SK-N-SH (cell line): ENCODE measurements around the gene OPCML. TPM values are rescaled to one million over a fixed set of nuclear protein-coding genes. Genes with fewer than 3 reads are reported as not detected.

Experiments used
- CTCF ChIA-PET: fragments of 300-600, 350-600 bp; formaldehyde crosslinking; extraction: SDS; loops from one replicate; lab custom pipeline; 2021; lab: Yijun Ruan, JAX
- POLR2A ChIA-PET: fragments of 350-600 bp; sonication (Branson Sonifier 250); formaldehyde crosslinking; extraction: SDS; loops from one replicate; lab custom pipeline; 2020; ENCODE audit warnings: antibody characterized with exemption, inconsistent platforms; lab: Yijun Ruan, JAX
- DNase-seq: peaks from one replicate; pipeline ENCODE4 v3.0.0; 2012
- H2AFZ ChIP-seq: fragments of 200-600 bp; sonication (generic); 2 replicates; pipeline ENCODE4 v1.8.1; 2016; ENCODE audit warnings: antibody characterized with exemption, mild to moderate bottlenecking, low read depth
- H3F3A ChIP-seq: fragments of 200-600 bp; sonication (generic); replicated peaks from 2 replicates; pipeline ENCODE3; 2016; ENCODE audit warnings: antibody characterized with exemption, mild to moderate bottlenecking; ENCODE audit not compliant: insufficient read depth
- H3K27ac ChIP-seq, 2 experiments: fragments of 200-500 bp in 1 of 2; fragments of 200-600 bp in 1 of 2; sonication (Bioruptor generic) in 1 of 2; sonication (generic), shearing (Covaris generic) in 1 of 2; 2 replicates each; pipeline versions ENCODE4 v1.5.1 to v1.6.1; 2014 to 2016; ENCODE audit warnings: low read depth in 2 of 2, inconsistent platforms in 1 of 2, low read length in 1 of 2, mild to moderate bottlenecking in 1 of 2, mixed read lengths in 1 of 2
- H3K27me3 ChIP-seq: fragments of 200-600 bp; sonication (generic), shearing (Covaris generic); 2 replicates; pipeline ENCODE4 v1.6.1; 2016; ENCODE audit warnings: mixed run types; ENCODE audit not compliant: insufficient read depth
- H3K36me3 ChIP-seq, 2 experiments: fragments of 200-500 bp in 1 of 2; fragments of 200-600 bp in 1 of 2; sonication (Bioruptor generic) in 1 of 2; sonication (generic) in 1 of 2; replicated peaks in 1 of 2; 2 replicates each; pipeline versions ENCODE3 to v1.5.1; 2014 to 2016; ENCODE audit warnings: low read length in 1 of 2, mild to moderate bottlenecking in 1 of 2; ENCODE audit not compliant: insufficient read depth in 2 of 2, control insufficient read depth in 1 of 2
- H3K4me1 ChIP-seq, 2 experiments: fragments of 200-500 bp in 1 of 2; fragments of 200-600 bp in 1 of 2; sonication (Bioruptor generic) in 1 of 2; sonication (generic), shearing (Covaris generic) in 1 of 2; 2 replicates each; pipeline versions ENCODE4 v1.5.1 to v1.6.1; 2014 to 2016; ENCODE audit warnings: low read depth in 1 of 2, low read length in 1 of 2, mixed run types in 1 of 2; ENCODE audit not compliant: insufficient read depth in 2 of 2, control insufficient read depth in 1 of 2
- H3K4me2 ChIP-seq: fragments of 200-600 bp; sonication (generic), shearing (Covaris generic); 2 replicates; pipeline ENCODE4 v1.6.1; 2017; ENCODE audit warnings: mixed run types
- H3K4me3 ChIP-seq, 2 experiments: fragments of 200-500 bp in 1 of 2; fragments of 200-600 bp in 1 of 2; sonication (Bioruptor generic) in 1 of 2; sonication (generic), shearing (Covaris generic) in 1 of 2; 2 replicates each; pipeline versions ENCODE4 v1.5.1 to v1.8.1; 2014 to 2016; ENCODE audit warnings: low read depth in 2 of 2, inconsistent platforms in 1 of 2, low read length in 1 of 2, mild to moderate bottlenecking in 1 of 2, mixed read lengths in 1 of 2, moderate library complexity in 1 of 2
- H3K79me2 ChIP-seq: fragments of 200-600 bp; sonication (generic); 2 replicates; pipeline ENCODE4 v1.8.1; 2017; ENCODE audit warnings: mild to moderate bottlenecking; ENCODE audit not compliant: insufficient read depth
- H3K9ac ChIP-seq: fragments of 200-600 bp; sonication (generic); 2 replicates; pipeline ENCODE4 v1.6.1; 2017; ENCODE audit warnings: mixed run types
- H3K9me2 ChIP-seq: fragments of 200-600 bp; sonication (generic); 2 replicates; pipeline ENCODE4 v1.6.1; 2017; ENCODE audit warnings: mixed run types
- H3K9me3 ChIP-seq: fragments of 200-600 bp; sonication (generic); 2 replicates; pipeline ENCODE4 v1.6.1; 2017; ENCODE audit warnings: mixed run types, mild to moderate bottlenecking, moderate library complexity
- H4K20me1 ChIP-seq: fragments of 200-600 bp; sonication (generic); 2 replicates; pipeline ENCODE4 v1.6.1; 2017; ENCODE audit warnings: mild to moderate bottlenecking, mixed run types; ENCODE audit not compliant: insufficient read depth
- EP300 ChIP-seq, 2 experiments: IDR thresholded peaks; 2 replicates each; pipeline versions ENCODE4 v1.4.0 to v1.6.1; 2012; ENCODE audit warnings: borderline replicate concordance in 1 of 2, low read depth in 1 of 2, low read length in 1 of 2
- JUND ChIP-seq: IDR thresholded peaks from 2 replicates; pipeline ENCODE4 v1.4.0; 2012
- MEF2A ChIP-seq: IDR thresholded peaks from 2 replicates; pipeline ENCODE4 v1.4.0; 2012; ENCODE audit warnings: low read depth, borderline replicate concordance
- NFIC ChIP-seq: IDR thresholded peaks from 2 replicates; pipeline ENCODE4 v1.4.0; 2012; ENCODE audit warnings: borderline replicate concordance
- REST ChIP-seq: IDR thresholded peaks from 2 replicates; pipeline ENCODE4 v1.6.1; 2012; ENCODE audit warnings: mild to moderate bottlenecking, low read depth, low read length, moderate library complexity
- RXRA ChIP-seq: IDR thresholded peaks from 2 replicates; pipeline ENCODE4 v1.4.0; 2012; ENCODE audit warnings: low read depth, mild to moderate bottlenecking, borderline replicate concordance
- SMC3 ChIP-seq: IDR thresholded peaks from 2 replicates; pipeline ENCODE4 v1.6.1; 2012; ENCODE audit warnings: low read depth, low read length, improper control_type of control experiment
- TEAD4 ChIP-seq: IDR thresholded peaks from 2 replicates; pipeline ENCODE4 v1.4.0; 2012; ENCODE audit warnings: mild to moderate bottlenecking, borderline replicate concordance; ENCODE audit not compliant: insufficient read depth
- USF1 ChIP-seq: IDR thresholded peaks from 2 replicates; pipeline ENCODE4 v1.4.0; 2012; ENCODE audit warnings: low read depth, borderline replicate concordance
- WGBS: methylation state at CpG from one replicate; pipeline ENCODE4 v1.1.6; 2017; ENCODE audit warnings: low lambda C conversion rate; 5-methylcytosine and 5-hydroxymethylcytosine counted together
- polyA plus RNA-seq, 3 experiments: library from polyadenylated mRNA; depleted of rRNA; stranded (reverse); fragments of >200 nt; gene quantifications; 2 replicates each; pipeline ENCODE4 v1.2.3, GENCODE V29; 2012
- TF ChIP-seq, protein P1 (sequence below): IDR thresholded peaks from 2 replicates; pipeline ENCODE4; 2012
- TF ChIP-seq, protein P2 (sequence below): IDR thresholded peaks from 2 replicates; pipeline ENCODE4 v1.4.0; 2012; ENCODE audit warnings: low read depth, borderline replicate concordance
- TF ChIP-seq, protein P3 (sequence below): fragments of 150-350 bp; IDR thresholded peaks from 2 replicates; pipeline ENCODE4 v1.6.1; 2017; ENCODE audit warnings: antibody characterized with exemption, low read length, low read depth, borderline replicate concordance

The OPCML gene
- polyA plus RNA-seq, 1 of the 3 experiments (the other 2 are of a cell fraction), result not detected

DNA sequence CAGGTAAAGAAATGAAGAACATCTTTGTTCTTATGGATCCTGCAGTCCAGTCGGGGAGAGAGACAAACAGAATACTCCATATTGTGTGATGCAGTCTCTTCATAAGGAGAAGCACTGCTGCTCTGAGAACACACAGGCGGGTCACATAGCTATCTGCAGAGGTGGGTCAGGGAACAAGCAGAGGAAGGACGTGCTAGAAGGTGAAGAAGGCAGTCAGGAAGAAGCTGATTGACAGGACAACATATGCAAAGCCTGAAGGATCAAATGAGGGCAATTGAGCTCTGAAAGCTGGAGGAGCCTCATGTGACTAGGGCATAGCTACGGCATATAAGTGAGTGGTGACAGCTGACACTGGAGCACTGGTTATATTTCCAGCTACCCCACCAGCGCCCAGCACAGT lies 122.5 kb downstream of the OPCML start:
- ChIA-PET CTCF (interaction anchor here (1.1 kb wide), 1 partner anchor 19 kb away, joined by 3 read pairs; no protein-coding TSS in a partner anchor), POLR2A (no interaction called here)
- peaks cover 0 to 6% of the 10 kb centered on the region in 2 experiments; a peak in 2 of 4 replicates for H3K4me1 ChIP-seq
- no peaks in the 10 kb centered on the region for H3K27me3 ChIP-seq
- H4K20me1 ChIP-seq, result no peaks in the 10 kb centered on the region
- no peak overlapping the region for H2AFZ ChIP-seq
- H3K79me2 ChIP-seq, result no peaks in the 10 kb centered on the region
- DNase-seq, result no peak
- H3K36me3 ChIP-seq, result no peaks in the 10 kb centered on the region
- WGBS, result 3% methylated on average over 5 of the region's 5 CpGs
- TF ChIP-seq, protein P1, sequence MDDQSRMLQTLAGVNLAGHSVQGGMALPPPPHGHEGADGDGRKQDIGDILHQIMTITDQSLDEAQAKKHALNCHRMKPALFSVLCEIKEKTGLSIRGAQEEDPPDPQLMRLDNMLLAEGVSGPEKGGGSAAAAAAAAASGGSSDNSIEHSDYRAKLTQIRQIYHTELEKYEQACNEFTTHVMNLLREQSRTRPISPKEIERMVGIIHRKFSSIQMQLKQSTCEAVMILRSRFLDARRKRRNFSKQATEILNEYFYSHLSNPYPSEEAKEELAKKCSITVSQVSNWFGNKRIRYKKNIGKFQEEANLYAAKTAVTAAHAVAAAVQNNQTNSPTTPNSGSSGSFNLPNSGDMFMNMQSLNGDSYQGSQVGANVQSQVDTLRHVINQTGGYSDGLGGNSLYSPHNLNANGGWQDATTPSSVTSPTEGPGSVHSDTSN, result no peak
- TF ChIP-seq JUND (no peak), SMC3 (no peak), EP300 (IDR thresholded peaks at IDR 0.05; ENCODE audit: borderline replicate concordance in 1 of 2, low read depth in 1 of 2, low read length in 1 of 2) (no peak), TEAD4 (no peak), USF1 (no peak), NFIC (no peak), RXRA (no peak), MEF2A (no peak), REST (no peak)
- TF ChIP-seq, protein P2, sequence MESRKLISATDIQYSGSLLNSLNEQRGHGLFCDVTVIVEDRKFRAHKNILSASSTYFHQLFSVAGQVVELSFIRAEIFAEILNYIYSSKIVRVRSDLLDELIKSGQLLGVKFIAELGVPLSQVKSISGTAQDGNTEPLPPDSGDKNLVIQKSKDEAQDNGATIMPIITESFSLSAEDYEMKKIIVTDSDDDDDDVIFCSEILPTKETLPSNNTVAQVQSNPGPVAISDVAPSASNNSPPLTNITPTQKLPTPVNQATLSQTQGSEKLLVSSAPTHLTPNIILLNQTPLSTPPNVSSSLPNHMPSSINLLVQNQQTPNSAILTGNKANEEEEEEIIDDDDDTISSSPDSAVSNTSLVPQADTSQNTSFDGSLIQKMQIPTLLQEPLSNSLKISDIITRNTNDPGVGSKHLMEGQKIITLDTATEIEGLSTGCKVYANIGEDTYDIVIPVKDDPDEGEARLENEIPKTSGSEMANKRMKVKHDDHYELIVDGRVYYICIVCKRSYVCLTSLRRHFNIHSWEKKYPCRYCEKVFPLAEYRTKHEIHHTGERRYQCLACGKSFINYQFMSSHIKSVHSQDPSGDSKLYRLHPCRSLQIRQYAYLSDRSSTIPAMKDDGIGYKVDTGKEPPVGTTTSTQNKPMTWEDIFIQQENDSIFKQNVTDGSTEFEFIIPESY, result no peak
- TF ChIP-seq, protein P3, sequence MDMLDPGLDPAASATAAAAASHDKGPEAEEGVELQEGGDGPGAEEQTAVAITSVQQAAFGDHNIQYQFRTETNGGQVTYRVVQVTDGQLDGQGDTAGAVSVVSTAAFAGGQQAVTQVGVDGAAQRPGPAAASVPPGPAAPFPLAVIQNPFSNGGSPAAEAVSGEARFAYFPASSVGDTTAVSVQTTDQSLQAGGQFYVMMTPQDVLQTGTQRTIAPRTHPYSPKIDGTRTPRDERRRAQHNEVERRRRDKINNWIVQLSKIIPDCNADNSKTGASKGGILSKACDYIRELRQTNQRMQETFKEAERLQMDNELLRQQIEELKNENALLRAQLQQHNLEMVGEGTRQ, result no peak
- no peak overlapping the region for H3K4me3 ChIP-seq
- H3K9me3 ChIP-seq, result no peaks in the 10 kb centered on the region
- H3K4me2 ChIP-seq, result no peak overlapping the region
- no peak overlapping the region for H3K27ac ChIP-seq
- no peaks in the 10 kb centered on the region for H3F3A ChIP-seq
- H3K9ac ChIP-seq, result no peak overlapping the region
- no peaks in the 10 kb centered on the region for H3K9me2 ChIP-seq
